ENCODE measurements around the gene MEGF6. TPM values are rescaled to one million over a fixed set of nuclear protein-coding genes. Genes with fewer than 3 reads are reported as not detected.

The MEGF6 gene
- total and polyA plus RNA-seq, 9 of the 15 experiments (the other 6 are each of a cell fraction or from before 2014, with no cell fraction given), result 0.03 to 1.7 (median 0.24) TPM; not detected in 3

- no peak for TF ChIP-seq RFX1 (IDR thresholded peaks at IDR 0.05)
- TF ChIP-seq, protein P1, sequence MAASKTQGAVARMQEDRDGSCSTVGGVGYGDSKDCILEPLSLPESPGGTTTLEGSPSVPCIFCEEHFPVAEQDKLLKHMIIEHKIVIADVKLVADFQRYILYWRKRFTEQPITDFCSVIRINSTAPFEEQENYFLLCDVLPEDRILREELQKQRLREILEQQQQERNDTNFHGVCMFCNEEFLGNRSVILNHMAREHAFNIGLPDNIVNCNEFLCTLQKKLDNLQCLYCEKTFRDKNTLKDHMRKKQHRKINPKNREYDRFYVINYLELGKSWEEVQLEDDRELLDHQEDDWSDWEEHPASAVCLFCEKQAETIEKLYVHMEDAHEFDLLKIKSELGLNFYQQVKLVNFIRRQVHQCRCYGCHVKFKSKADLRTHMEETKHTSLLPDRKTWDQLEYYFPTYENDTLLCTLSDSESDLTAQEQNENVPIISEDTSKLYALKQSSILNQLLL (CRISPR knock-in tag; IDR thresholded peaks at IDR 0.05; ENCODE audit: borderline replicate concordance), result no peak
- TF ChIP-seq, protein P2, sequence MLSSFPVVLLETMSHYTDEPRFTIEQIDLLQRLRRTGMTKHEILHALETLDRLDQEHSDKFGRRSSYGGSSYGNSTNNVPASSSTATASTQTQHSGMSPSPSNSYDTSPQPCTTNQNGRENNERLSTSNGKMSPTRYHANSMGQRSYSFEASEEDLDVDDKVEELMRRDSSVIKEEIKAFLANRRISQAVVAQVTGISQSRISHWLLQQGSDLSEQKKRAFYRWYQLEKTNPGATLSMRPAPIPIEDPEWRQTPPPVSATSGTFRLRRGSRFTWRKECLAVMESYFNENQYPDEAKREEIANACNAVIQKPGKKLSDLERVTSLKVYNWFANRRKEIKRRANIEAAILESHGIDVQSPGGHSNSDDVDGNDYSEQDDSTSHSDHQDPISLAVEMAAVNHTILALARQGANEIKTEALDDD (IDR thresholded peaks at IDR 0.05), result no peak
- no peak for TF ChIP-seq CHD2 (IDR thresholded peaks at IDR 0.05; ENCODE audit: low read depth, low read length)
- no peak for TF ChIP-seq ZNF444 (CRISPR knock-in tag; IDR thresholded peaks at IDR 0.05)
- no peak for TF ChIP-seq ZKSCAN8 (CRISPR knock-in tag; IDR thresholded peaks at IDR 0.05)
Measured at GRCh38 chr1:3658231-3658615, 46.9 kb upstream of the MEGF6 start (continued).

GRCh38 chr1:3657578-3658230 lies 46.4 kb upstream of the MEGF6 start:
- in situ Hi-C loops (cut with MboI), result no loop called here
- DNase-seq (ENCODE audit: extremely low read depth in 1 of 4, low spot score in 3 of 4) (no peak), ATAC-seq (peak; percentile 12; the same call in 2 of the 3 replicates), FAIRE-seq (no peak)
- CTCF ChIA-PET (ENCODE audit: low intra/inter-chr PET ratio), result no interaction called here
- Histone ChIP-seq H3K4me2 (ENCODE audit: insufficient read depth, low read length) (no peak overlapping the region), H3K27me3 (ENCODE audit: control insufficient read depth in 2 of 2, insufficient read depth in 2 of 2, low read length in 2 of 2) (peaks cover 56 to 67% of the 10 kb centered on the region in 2 experiments), H3K9ac (ENCODE audit: insufficient read depth in 1 of 2, low read depth in 2 of 2, low read length in 2 of 2) (no peak overlapping the region; a peak in 1 of 4 replicates), H3K9me1 (ENCODE audit: control insufficient read depth, insufficient read depth, low read length) (no peaks in the 10 kb centered on the region), H3K27ac (ENCODE audit: extremely low read depth, low read depth, low read length) (no peak overlapping the region), H3K79me2 (ENCODE audit: control insufficient read depth, insufficient read depth, low read length) (no peaks in the 10 kb centered on the region), H3K4me3 (no peak overlapping the region), H3K36me3 (ENCODE audit: control insufficient read depth, insufficient read depth, low read length) (no peaks in the 10 kb centered on the region), H3K4me1 (replicated peaks in 1 of 2; ENCODE audit: control insufficient read depth in 2 of 2, insufficient read depth in 2 of 2, low read length in 2 of 2) (peaks cover 5 to 11% of the 10 kb centered on the region in 2 experiments), H3K9me3 (replicated peaks; ENCODE audit: control insufficient read depth, insufficient read depth, low read depth, low read length) (no peaks in the 10 kb centered on the region), H4K20me1 (replicated peaks; ENCODE audit: control insufficient read depth, insufficient read depth, low read length) (peaks cover 3% of the 10 kb centered on the region), H2AFZ (ENCODE audit: low read depth, low read length) (no peak overlapping the region)
- TF ChIP-seq FOSL1 (tag; conservative IDR thresholded peaks at IDR 0.05), result no peak
- no TSS peak for BruUV-seq (replicated peaks)
- intact Hi-C loops (cut with micrococcal nuclease), result no loop called here
- 23% methylated on average over 26 of the region's 26 CpGs for WGBS (ENCODE audit: insufficient coverage, low coverage, missing lambda C conversion rate)
- POLR2A ChIA-PET, result interaction anchor here (0.6 kb wide), 1 partner anchor 189 kb away, joined by 3 read pairs; no protein-coding TSS in a partner anchor

All from K562 (cell line).